Hepatocyte (in vitro differentiated cells): ENCODE measurements around the gene MC1R. TPM values are rescaled to one million over a fixed set of nuclear protein-coding genes. Genes with fewer than 3 reads are reported as not detected.

Experiments used
- DNase-seq: peaks from one replicate; pipeline ENCODE4 v3.0.0-alpha.2; 2016; ENCODE audit warnings: low spot score
- H2AFZ ChIP-seq: fragments of 200-600 bp; sonication (generic); 2 replicates; pipeline ENCODE4 v1.6.0; 2016; ENCODE audit warnings: antibody characterized with exemption, mild to moderate bottlenecking
- H3K27ac ChIP-seq: fragments of 200-600 bp; sonication (generic); 2 replicates; pipeline ENCODE4 v1.5.1; 2016; ENCODE audit warnings: mild to moderate bottlenecking
- H3K27me3 ChIP-seq: fragments of 200-600 bp; sonication (generic); 2 replicates; pipeline ENCODE4 v1.6.1; 2016
- H3K36me3 ChIP-seq: fragments of 200-600 bp; sonication (generic); replicated peaks from 2 replicates; pipeline ENCODE4 v1.5.1; 2016; ENCODE audit warnings: low read depth; ENCODE audit not compliant: insufficient read depth
- H3K4me1 ChIP-seq: fragments of 200-600 bp; sonication (generic); 2 replicates; pipeline ENCODE4 v1.5.1; 2016; ENCODE audit warnings: mild to moderate bottlenecking, moderate library complexity; ENCODE audit not compliant: insufficient read depth
- H3K4me2 ChIP-seq: fragments of 200-600 bp; sonication (generic); 2 replicates; pipeline ENCODE4 v1.6.0; 2016
- H3K4me3 ChIP-seq: fragments of 200-600 bp; sonication (generic); 2 replicates; pipeline ENCODE4 v1.5.1; 2016; ENCODE audit warnings: mild to moderate bottlenecking
- H3K79me2 ChIP-seq: fragments of 200-600 bp; sonication (generic); 2 replicates; pipeline ENCODE4 v1.6.0; 2017; ENCODE audit warnings: mild to moderate bottlenecking
- H3K9me2 ChIP-seq: fragments of 200-600 bp; sonication (generic); replicated peaks from 2 replicates; pipeline ENCODE4 v1.6.0; 2017; ENCODE audit warnings: mild to moderate bottlenecking; ENCODE audit not compliant: insufficient read depth
- H3K9me3 ChIP-seq: fragments of 200-600 bp; sonication (generic); 2 replicates; pipeline ENCODE4 v1.5.1; 2016; ENCODE audit warnings: low read depth, mild to moderate bottlenecking
- H4K20me1 ChIP-seq: fragments of 200-600 bp; sonication (generic); 2 replicates; pipeline ENCODE4 v1.6.0; 2016; ENCODE audit warnings: mild to moderate bottlenecking; ENCODE audit not compliant: insufficient read depth, poor library complexity, severe bottlenecking
- CTCF ChIP-seq: fragments of 200-600 bp; sonication (generic); IDR thresholded peaks from 2 replicates; pipeline ENCODE4 v1.5.1; 2016; ENCODE audit warnings: antibody characterized with exemption, mild to moderate bottlenecking; ENCODE audit not compliant: poor library complexity
- EZH2 ChIP-seq: fragments of 200-600 bp; sonication (generic); IDR thresholded peaks from 2 replicates; pipeline ENCODE4 v1.6.1; 2016; ENCODE audit warnings: antibody characterized with exemption, mild to moderate bottlenecking, borderline replicate concordance
- EZH2phosphoT487 ChIP-seq: fragments of 200-600 bp; sonication (generic); IDR thresholded peaks from one replicate; pipeline ENCODE4 v1.6.1; 2018; ENCODE audit warnings: antibody characterized with exemption, mild to moderate bottlenecking, low read depth, moderate library complexity; ENCODE audit not compliant: unreplicated experiment, severe bottlenecking
- WGBS: methylation state at CpG from one replicate; pipeline ENCODE4 v1.1.6; 2016; ENCODE audit warnings: low lambda C conversion rate; ENCODE audit errors: missing lambda C conversion rate; 5-methylcytosine and 5-hydroxymethylcytosine counted together
- polyA plus RNA-seq: library from polyadenylated mRNA; unstranded; fragments of >200 nt; fragmentation: Nextera tagmentation; extraction: Ambion mirVana; gene quantifications from 2 replicates; pipeline ENCODE4 v1.2.1, GENCODE V29; 2016
- total RNA-seq: library from RNA; depleted of rRNA; stranded (reverse); fragments of >200 nt; gene quantifications from 2 replicates; pipeline ENCODE4 v1.2.3, GENCODE V29; 2014

The MC1R gene
- total and polyA plus RNA-seq, 2 experiments from 2014 or later = 3.4 to 4.2 TPM

- Histone ChIP-seq H3K4me1 (no peaks in the 10 kb centered on the region), H3K27ac (no peak overlapping the region), H3K27me3 (no peaks in the 10 kb centered on the region), H3K36me3 (no peaks in the 10 kb centered on the region), H3K79me2 (no peaks in the 10 kb centered on the region), H3K4me3 (no peak overlapping the region), H3K4me2 (no peak overlapping the region), H4K20me1 (no peaks in the 10 kb centered on the region), H3K9me2 (no peaks in the 10 kb centered on the region), H3K9me3 (no peaks in the 10 kb centered on the region), H2AFZ (no peak overlapping the region)
- TF ChIP-seq EZH2phosphoT487 = no peak
- TF ChIP-seq EZH2 = no peak
- no peak for TF ChIP-seq CTCF
- WGBS = 90% methylated on average over 21 of the region's 21 CpGs
- DNase-seq = no peak
Measured at GRCh38 chr16:89938175-89938885, 19.7 kb downstream of the MC1R start.

- H3K79me2 ChIP-seq = peaks cover 7% of the 10 kb centered on the region
- H3K9me3 ChIP-seq = no peaks in the 10 kb centered on the region
- peaks cover 2% of the 10 kb centered on the region for H4K20me1 ChIP-seq
- no peaks in the 10 kb centered on the region for H3K9me2 ChIP-seq
- WGBS = 92% methylated on average over 5 of the region's 5 CpGs
- no peak overlapping the region for H3K4me3 ChIP-seq
- TF ChIP-seq EZH2 (no peak), EZH2phosphoT487 (no peak), CTCF (no peak)
- H3K27me3 ChIP-seq = no peaks in the 10 kb centered on the region
- H3K4me1 ChIP-seq = peaks cover 7% of the 10 kb centered on the region
- H3K27ac ChIP-seq = no peak overlapping the region
- no peaks in the 10 kb centered on the region for H3K36me3 ChIP-seq
- DNase-seq = no peak
- no peak overlapping the region for H3K4me2 ChIP-seq
- no peak overlapping the region for H2AFZ ChIP-seq
Measured at GRCh38 chr16:89944773-89945172, 26.1 kb downstream of the MC1R start.

DNA sequence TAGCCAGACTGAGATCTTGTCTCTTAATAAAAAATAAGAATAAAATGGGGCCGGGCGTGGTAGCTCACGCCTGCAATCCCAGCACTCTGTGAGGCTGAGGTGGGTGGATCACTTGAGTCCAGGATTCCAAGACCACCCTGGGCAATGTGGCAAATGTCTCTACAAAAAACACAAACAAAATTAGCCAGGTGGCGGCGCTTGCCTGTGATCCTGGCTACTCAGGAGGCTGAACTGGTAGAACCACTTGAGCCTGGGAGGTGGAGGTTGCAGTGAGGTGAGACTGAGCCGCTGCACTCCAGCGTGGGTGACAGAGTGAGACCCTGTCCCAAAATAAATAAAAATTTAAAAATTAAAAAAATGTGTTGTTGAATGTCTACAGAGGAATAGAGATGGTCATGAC, 27.0 kb downstream of the MC1R start:
- peaks cover 2% of the 10 kb centered on the region for H4K20me1 ChIP-seq
- no peaks in the 10 kb centered on the region for H3K27me3 ChIP-seq
- H3K79me2 ChIP-seq = peaks cover 14% of the 10 kb centered on the region
- no peak for DNase-seq
- no peak overlapping the region for H3K4me3 ChIP-seq
- H3K27ac ChIP-seq = no peak overlapping the region
- H3K36me3 ChIP-seq = no peaks in the 10 kb centered on the region
- TF ChIP-seq EZH2phosphoT487 (no peak), EZH2 (no peak), CTCF (no peak)
- no peaks in the 10 kb centered on the region for H3K9me2 ChIP-seq
- H3K9me3 ChIP-seq = no peaks in the 10 kb centered on the region
- H2AFZ ChIP-seq = no peak overlapping the region
- WGBS = 53% methylated on average over 7 of the region's 7 CpGs
- H3K4me1 ChIP-seq = peaks cover 7% of the 10 kb centered on the region
- H3K4me2 ChIP-seq = no peak overlapping the region
